ENCODE data around the gene ERICH6B.

DNA sequence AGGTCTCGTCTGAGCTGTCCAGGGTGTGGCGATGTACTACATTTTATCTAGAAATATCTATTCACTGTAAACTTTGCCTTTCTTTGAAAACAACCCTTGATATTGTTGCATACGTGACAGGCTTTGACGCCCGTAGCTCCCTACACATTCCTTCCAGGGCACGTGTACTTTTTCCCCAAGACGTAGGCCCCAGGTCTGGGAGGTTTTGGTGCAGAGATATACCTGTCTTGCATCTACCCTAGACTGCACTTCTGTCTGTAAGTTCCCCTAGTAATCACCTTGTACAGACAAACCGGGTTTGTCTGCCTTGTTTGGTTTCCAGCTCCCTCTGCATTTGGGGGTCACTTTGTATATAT is 69.2 kb downstream of the ERICH6B start:
- TF ChIP-seq ZC3H10 (CRISPR knock-in tag; IDR thresholded peaks at IDR 0.05) = no peak
- no peak for TF ChIP-seq RARB (CRISPR knock-in tag; IDR thresholded peaks at IDR 0.05)
- no peak for TF ChIP-seq ZFP3 (CRISPR knock-in tag; IDR thresholded peaks at IDR 0.05)
- TF ChIP-seq, protein P1, sequence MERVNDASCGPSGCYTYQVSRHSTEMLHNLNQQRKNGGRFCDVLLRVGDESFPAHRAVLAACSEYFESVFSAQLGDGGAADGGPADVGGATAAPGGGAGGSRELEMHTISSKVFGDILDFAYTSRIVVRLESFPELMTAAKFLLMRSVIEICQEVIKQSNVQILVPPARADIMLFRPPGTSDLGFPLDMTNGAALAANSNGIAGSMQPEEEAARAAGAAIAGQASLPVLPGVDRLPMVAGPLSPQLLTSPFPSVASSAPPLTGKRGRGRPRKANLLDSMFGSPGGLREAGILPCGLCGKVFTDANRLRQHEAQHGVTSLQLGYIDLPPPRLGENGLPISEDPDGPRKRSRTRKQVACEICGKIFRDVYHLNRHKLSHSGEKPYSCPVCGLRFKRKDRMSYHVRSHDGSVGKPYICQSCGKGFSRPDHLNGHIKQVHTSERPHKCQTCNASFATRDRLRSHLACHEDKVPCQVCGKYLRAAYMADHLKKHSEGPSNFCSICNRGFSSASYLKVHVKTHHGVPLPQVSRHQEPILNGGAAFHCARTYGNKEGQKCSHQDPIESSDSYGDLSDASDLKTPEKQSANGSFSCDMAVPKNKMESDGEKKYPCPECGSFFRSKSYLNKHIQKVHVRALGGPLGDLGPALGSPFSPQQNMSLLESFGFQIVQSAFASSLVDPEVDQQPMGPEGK (CRISPR knock-in tag; IDR thresholded peaks at IDR 0.05; ENCODE audit: borderline replicate concordance) = no peak
- TF ChIP-seq, protein P2, sequence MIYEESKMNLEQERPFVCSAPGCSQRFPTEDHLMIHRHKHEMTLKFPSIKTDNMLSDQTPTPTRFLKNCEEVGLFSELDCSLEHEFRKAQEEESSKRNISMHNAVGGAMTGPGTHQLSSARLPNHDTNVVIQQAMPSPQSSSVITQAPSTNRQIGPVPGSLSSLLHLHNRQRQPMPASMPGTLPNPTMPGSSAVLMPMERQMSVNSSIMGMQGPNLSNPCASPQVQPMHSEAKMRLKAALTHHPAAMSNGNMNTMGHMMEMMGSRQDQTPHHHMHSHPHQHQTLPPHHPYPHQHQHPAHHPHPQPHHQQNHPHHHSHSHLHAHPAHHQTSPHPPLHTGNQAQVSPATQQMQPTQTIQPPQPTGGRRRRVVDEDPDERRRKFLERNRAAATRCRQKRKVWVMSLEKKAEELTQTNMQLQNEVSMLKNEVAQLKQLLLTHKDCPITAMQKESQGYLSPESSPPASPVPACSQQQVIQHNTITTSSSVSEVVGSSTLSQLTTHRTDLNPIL (CRISPR knock-in tag; IDR thresholded peaks at IDR 0.05; ENCODE audit: low read depth) = no peak
- TF ChIP-seq ZFP30 (CRISPR knock-in tag; IDR thresholded peaks at IDR 0.05) = no peak
- no peak for TF ChIP-seq OSR1 (CRISPR knock-in tag; IDR thresholded peaks at IDR 0.05)
- TF ChIP-seq ESRRG (CRISPR knock-in tag; IDR thresholded peaks at IDR 0.05) = no peak
- TF ChIP-seq, protein P3, sequence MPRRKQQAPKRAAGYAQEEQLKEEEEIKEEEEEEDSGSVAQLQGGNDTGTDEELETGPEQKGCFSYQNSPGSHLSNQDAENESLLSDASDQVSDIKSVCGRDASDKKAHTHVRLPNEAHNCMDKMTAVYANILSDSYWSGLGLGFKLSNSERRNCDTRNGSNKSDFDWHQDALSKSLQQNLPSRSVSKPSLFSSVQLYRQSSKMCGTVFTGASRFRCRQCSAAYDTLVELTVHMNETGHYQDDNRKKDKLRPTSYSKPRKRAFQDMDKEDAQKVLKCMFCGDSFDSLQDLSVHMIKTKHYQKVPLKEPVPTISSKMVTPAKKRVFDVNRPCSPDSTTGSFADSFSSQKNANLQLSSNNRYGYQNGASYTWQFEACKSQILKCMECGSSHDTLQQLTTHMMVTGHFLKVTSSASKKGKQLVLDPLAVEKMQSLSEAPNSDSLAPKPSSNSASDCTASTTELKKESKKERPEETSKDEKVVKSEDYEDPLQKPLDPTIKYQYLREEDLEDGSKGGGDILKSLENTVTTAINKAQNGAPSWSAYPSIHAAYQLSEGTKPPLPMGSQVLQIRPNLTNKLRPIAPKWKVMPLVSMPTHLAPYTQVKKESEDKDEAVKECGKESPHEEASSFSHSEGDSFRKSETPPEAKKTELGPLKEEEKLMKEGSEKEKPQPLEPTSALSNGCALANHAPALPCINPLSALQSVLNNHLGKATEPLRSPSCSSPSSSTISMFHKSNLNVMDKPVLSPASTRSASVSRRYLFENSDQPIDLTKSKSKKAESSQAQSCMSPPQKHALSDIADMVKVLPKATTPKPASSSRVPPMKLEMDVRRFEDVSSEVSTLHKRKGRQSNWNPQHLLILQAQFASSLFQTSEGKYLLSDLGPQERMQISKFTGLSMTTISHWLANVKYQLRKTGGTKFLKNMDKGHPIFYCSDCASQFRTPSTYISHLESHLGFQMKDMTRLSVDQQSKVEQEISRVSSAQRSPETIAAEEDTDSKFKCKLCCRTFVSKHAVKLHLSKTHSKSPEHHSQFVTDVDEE (CRISPR knock-in tag; IDR thresholded peaks at IDR 0.05) = no peak
- no peak for TF ChIP-seq BACH2 (CRISPR knock-in tag; IDR thresholded peaks at IDR 0.05; ENCODE audit: borderline replicate concordance)

Measured in SK-N-SH treated with all-trans-retinoic acid at 6 μM for 48 hours (cell line).